ENCODE measurements around the gene CRY2.

- TF ChIP-seq MAX (IDR thresholded peaks at IDR 0.05): peak; percentile 63
- no peak for TF ChIP-seq REST (IDR thresholded peaks at IDR 0.05; ENCODE audit: low read depth)
- peak; percentile 82 for TF ChIP-seq TCF12 (IDR thresholded peaks at IDR 0.05; ENCODE audit: low read depth)
Observed at GRCh38 chr11:45921561-45922424, 74.5 kb downstream of the CRY2 start.
